ENCODE measurements around the gene ARHGAP28. TPM values are rescaled to one million over a fixed set of nuclear protein-coding genes. Genes with fewer than 3 reads are reported as not detected.

ARHGAP28 gene
- polyA plus RNA-seq, 1 donor from 2014 or later = 9.8 TPM

DNA sequence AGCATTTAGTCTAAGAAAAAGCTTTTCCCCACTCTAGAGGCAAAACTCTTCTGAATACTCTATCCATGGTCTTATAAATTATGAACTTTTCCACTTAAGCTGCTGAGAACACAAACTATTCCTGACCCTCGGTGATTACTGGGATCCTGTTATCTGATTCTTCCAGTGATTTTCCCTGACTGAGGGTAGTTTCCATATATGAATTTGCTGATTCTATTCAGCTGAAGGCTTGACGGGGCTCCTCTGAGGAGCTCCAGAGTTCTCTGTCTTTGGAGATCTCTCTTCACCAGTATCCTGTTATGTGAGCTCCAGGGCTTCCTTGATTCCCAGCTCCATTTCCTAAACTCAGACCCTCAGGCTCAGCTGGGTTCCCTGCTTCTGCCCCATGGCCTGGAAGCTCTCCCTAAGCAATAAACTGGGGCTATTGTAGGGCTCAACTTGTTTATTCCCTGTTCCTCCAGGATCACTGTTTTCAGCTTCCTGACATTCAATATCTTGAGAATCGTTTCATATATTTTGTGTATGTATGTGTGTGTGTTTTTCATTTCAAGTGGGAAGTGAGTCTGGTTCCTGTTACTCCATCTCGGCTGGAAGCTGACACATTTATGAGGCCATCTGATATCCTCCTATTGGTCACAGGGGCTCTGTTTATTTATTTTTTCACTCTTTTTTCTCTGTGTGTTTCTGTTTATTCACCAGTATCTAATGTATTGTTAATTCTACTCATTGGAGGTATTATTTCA lies 78.2 kb downstream of the ARHGAP28 start:
- Histone ChIP-seq H3K9me3 (ENCODE audit: low read length) (no peaks in the 10 kb centered on the region), H3F3A (ENCODE audit: insufficient read depth, low read length, poor library complexity, severe bottlenecking) (no peaks in the 10 kb centered on the region), H3K9me2 (ENCODE audit: insufficient read depth, low read length) (no peaks in the 10 kb centered on the region), H3K4me3 (ENCODE audit: low read length) (no peak overlapping the region), H3K9ac (ENCODE audit: low read length) (no peak overlapping the region), H3K4me2 (ENCODE audit: low read length) (no peak overlapping the region), H3K79me2 (replicated peaks; ENCODE audit: insufficient read depth, low read length) (no peaks in the 10 kb centered on the region), H3K27me3 (ENCODE audit: insufficient read depth, low read depth, low read length) (no peaks in the 10 kb centered on the region), H3K27ac (ENCODE audit: low read length) (no peak overlapping the region), H2AFZ (ENCODE audit: low read depth, low read length) (no peak overlapping the region), H3K36me3 (ENCODE audit: insufficient read depth, low read length) (no peaks in the 10 kb centered on the region), H4K20me1 (ENCODE audit: insufficient read depth) (no peaks in the 10 kb centered on the region)
- TF ChIP-seq TAF1 (IDR thresholded peaks at IDR 0.05; ENCODE audit: low read depth) (no peak), SMC3 (conservative IDR thresholded peaks at IDR 0.05; ENCODE audit: poor library complexity) (no peak), MXI1 (conservative IDR thresholded peaks at IDR 0.05; ENCODE audit: poor library complexity, severe bottlenecking) (no peak), EZH2 (IDR thresholded peaks at IDR 0.05; ENCODE audit: borderline replicate concordance, insufficient read depth, low read length, poor library complexity, severe bottlenecking) (no peak), POLR2AphosphoS5 (IDR thresholded peaks at IDR 0.05) (no peak), CTCF (IDR thresholded peaks at IDR 0.05; ENCODE audit: poor library complexity, severe bottlenecking) (no peak), EP300 (conservative IDR thresholded peaks at IDR 0.05; ENCODE audit: poor library complexity, severe bottlenecking) (no peak), RAD21 (conservative IDR thresholded peaks at IDR 0.05) (no peak)
- TF ChIP-seq, protein P1, sequence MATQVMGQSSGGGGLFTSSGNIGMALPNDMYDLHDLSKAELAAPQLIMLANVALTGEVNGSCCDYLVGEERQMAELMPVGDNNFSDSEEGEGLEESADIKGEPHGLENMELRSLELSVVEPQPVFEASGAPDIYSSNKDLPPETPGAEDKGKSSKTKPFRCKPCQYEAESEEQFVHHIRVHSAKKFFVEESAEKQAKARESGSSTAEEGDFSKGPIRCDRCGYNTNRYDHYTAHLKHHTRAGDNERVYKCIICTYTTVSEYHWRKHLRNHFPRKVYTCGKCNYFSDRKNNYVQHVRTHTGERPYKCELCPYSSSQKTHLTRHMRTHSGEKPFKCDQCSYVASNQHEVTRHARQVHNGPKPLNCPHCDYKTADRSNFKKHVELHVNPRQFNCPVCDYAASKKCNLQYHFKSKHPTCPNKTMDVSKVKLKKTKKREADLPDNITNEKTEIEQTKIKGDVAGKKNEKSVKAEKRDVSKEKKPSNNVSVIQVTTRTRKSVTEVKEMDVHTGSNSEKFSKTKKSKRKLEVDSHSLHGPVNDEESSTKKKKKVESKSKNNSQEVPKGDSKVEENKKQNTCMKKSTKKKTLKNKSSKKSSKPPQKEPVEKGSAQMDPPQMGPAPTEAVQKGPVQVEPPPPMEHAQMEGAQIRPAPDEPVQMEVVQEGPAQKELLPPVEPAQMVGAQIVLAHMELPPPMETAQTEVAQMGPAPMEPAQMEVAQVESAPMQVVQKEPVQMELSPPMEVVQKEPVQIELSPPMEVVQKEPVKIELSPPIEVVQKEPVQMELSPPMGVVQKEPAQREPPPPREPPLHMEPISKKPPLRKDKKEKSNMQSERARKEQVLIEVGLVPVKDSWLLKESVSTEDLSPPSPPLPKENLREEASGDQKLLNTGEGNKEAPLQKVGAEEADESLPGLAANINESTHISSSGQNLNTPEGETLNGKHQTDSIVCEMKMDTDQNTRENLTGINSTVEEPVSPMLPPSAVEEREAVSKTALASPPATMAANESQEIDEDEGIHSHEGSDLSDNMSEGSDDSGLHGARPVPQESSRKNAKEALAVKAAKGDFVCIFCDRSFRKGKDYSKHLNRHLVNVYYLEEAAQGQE (IDR thresholded peaks at IDR 0.05; ENCODE audit: borderline replicate concordance) = no peak

- Histone ChIP-seq H3K36me3 (ENCODE audit: insufficient read depth, low read length) (no peaks in the 10 kb centered on the region), H3K9me2 (ENCODE audit: insufficient read depth, low read length) (no peaks in the 10 kb centered on the region), H2AFZ (ENCODE audit: low read depth, low read length) (no peak overlapping the region), H3K9me3 (ENCODE audit: low read length) (no peaks in the 10 kb centered on the region), H3K27ac (ENCODE audit: low read length) (no peak overlapping the region), H3K4me2 (ENCODE audit: low read length) (no peak overlapping the region), H3K79me2 (replicated peaks; ENCODE audit: insufficient read depth, low read length) (no peaks in the 10 kb centered on the region), H4K20me1 (ENCODE audit: insufficient read depth) (no peaks in the 10 kb centered on the region), H3F3A (ENCODE audit: insufficient read depth, low read length, poor library complexity, severe bottlenecking) (no peaks in the 10 kb centered on the region), H3K4me3 (ENCODE audit: low read length) (no peak overlapping the region), H3K27me3 (ENCODE audit: insufficient read depth, low read depth, low read length) (no peaks in the 10 kb centered on the region), H3K9ac (ENCODE audit: low read length) (no peak overlapping the region)
- no peak for TF ChIP-seq MXI1 (conservative IDR thresholded peaks at IDR 0.05; ENCODE audit: poor library complexity, severe bottlenecking)
- TF ChIP-seq TAF1 (IDR thresholded peaks at IDR 0.05; ENCODE audit: low read depth) = no peak
- TF ChIP-seq SMC3 (conservative IDR thresholded peaks at IDR 0.05; ENCODE audit: poor library complexity) = no peak
- TF ChIP-seq EP300 (conservative IDR thresholded peaks at IDR 0.05; ENCODE audit: poor library complexity, severe bottlenecking) = no peak
- TF ChIP-seq EZH2 (IDR thresholded peaks at IDR 0.05; ENCODE audit: borderline replicate concordance, insufficient read depth, low read length, poor library complexity, severe bottlenecking) = no peak
- no peak for TF ChIP-seq RAD21 (conservative IDR thresholded peaks at IDR 0.05)
- TF ChIP-seq POLR2AphosphoS5 (IDR thresholded peaks at IDR 0.05) = no peak
- no peak for TF ChIP-seq CTCF (IDR thresholded peaks at IDR 0.05; ENCODE audit: poor library complexity, severe bottlenecking)
- TF ChIP-seq, protein P1 (IDR thresholded peaks at IDR 0.05; ENCODE audit: borderline replicate concordance) = no peak
Measured at GRCh38 chr18:6810191-6810590, 80.7 kb downstream of the ARHGAP28 start.

Measured in neural cell (in vitro differentiated cells).